Smooth muscle cell (in vitro differentiated cells): ENCODE data around the gene MMADHC. TPM values are rescaled to one million over a fixed set of nuclear protein-coding genes. Genes with fewer than 3 reads are reported as not detected.
A peak's percentile ranks its signal among the peaks of the same experiment; 100 is the strongest.

Source experiments
- DNase-seq: peaks from one replicate; lab custom pipeline; 2025; ENCODE audit not compliant: unreplicated experiment; lab: John Stamatoyannopoulos, UW
- H2AFZ ChIP-seq: fragments of 200-600 bp; sonication (generic); 2 replicates; pipeline ENCODE4 v1.6.0; 2016; ENCODE audit warnings: antibody characterized with exemption, low read depth, mild to moderate bottlenecking
- H3F3A ChIP-seq: fragments of 200-600 bp; sonication (generic); 2 replicates; pipeline ENCODE4 v1.6.0; 2017; ENCODE audit warnings: antibody characterized with exemption, low read depth
- H3K27ac ChIP-seq: fragments of 200-600 bp; sonication (generic); 2 replicates; pipeline ENCODE4 v1.5.1; 2016; ENCODE audit warnings: low read depth, mild to moderate bottlenecking
- H3K27me3 ChIP-seq: fragments of 200-600 bp; sonication (generic); 2 replicates; pipeline ENCODE4 v1.6.1; 2016; ENCODE audit warnings: low read depth, mild to moderate bottlenecking
- H3K36me3 ChIP-seq: fragments of 200-600 bp; sonication (generic); 2 replicates; pipeline ENCODE4 v1.5.1; 2016; ENCODE audit warnings: low read depth
- H3K4me1 ChIP-seq: fragments of 200-600 bp; sonication (generic); 2 replicates; pipeline ENCODE4 v1.5.1; 2016; ENCODE audit warnings: low read depth
- H3K4me2 ChIP-seq: fragments of 200-600 bp; sonication (generic); 2 replicates; pipeline ENCODE4 v1.6.0; 2016; ENCODE audit warnings: mild to moderate bottlenecking
- H3K4me3 ChIP-seq: fragments of 200-600 bp; sonication (generic); 2 replicates; pipeline ENCODE4 v1.5.1; 2016; ENCODE audit warnings: mild to moderate bottlenecking
- H3K79me2 ChIP-seq: fragments of 200-600 bp; sonication (generic); 2 replicates; pipeline ENCODE4 v1.6.0; 2016; ENCODE audit warnings: low read depth, mild to moderate bottlenecking
- H3K9ac ChIP-seq: fragments of 200-600 bp; sonication (generic); 2 replicates; pipeline ENCODE4 v1.6.0; 2016; ENCODE audit warnings: low read depth
- H3K9me3 ChIP-seq: fragments of 200-600 bp; sonication (generic); replicated peaks from 2 replicates; pipeline ENCODE4 v1.5.1; 2016; ENCODE audit warnings: low read depth
- H4K20me1 ChIP-seq: fragments of 200-600 bp; sonication (generic); 2 replicates; pipeline ENCODE4 v1.6.0; 2016; ENCODE audit warnings: low read depth
- CTCF ChIP-seq: fragments of 200-600 bp; sonication (generic); IDR thresholded peaks from 2 replicates; pipeline ENCODE4 v1.5.1; 2017; ENCODE audit warnings: borderline replicate concordance, mild to moderate bottlenecking, antibody characterized with exemption; ENCODE audit not compliant: insufficient read depth, poor library complexity, severe bottlenecking
- WGBS: methylation state at CpG from one replicate; pipeline ENCODE4 v1.1.7; 2016; ENCODE audit warnings: low lambda C conversion rate; 5-methylcytosine and 5-hydroxymethylcytosine counted together
- polyA plus RNA-seq: library from polyadenylated mRNA; unstranded; fragments of >200 nt; fragmentation: Nextera tagmentation; extraction: Ambion mirVana; gene quantifications from 2 replicates; pipeline ENCODE4 v1.2.1, GENCODE V29; 2016
- total RNA-seq: library from RNA; depleted of rRNA; stranded (reverse); fragments of >200 nt; gene quantifications from 2 replicates; pipeline ENCODE4 v1.2.3, GENCODE V29; 2014

Gene MMADHC
- total and polyA plus RNA-seq, 2 experiments from 2014 or later: 141 to 188 TPM

- no peak for DNase-seq
- H3K4me1 ChIP-seq: no peaks in the 10 kb centered on the region
- H2AFZ ChIP-seq: no peak overlapping the region
- no peak for TF ChIP-seq CTCF
- H4K20me1 ChIP-seq: peaks cover 90% of the 10 kb centered on the region
- no peaks in the 10 kb centered on the region for H3K9me3 ChIP-seq
- H3K4me2 ChIP-seq: no peak overlapping the region
- H3F3A ChIP-seq: peaks cover 8% of the 10 kb centered on the region
- no peaks in the 10 kb centered on the region for H3K27me3 ChIP-seq
- H3K27ac ChIP-seq: peak overlapping the region; percentile 8
- no peak overlapping the region for H3K4me3 ChIP-seq
- WGBS: 100% methylated on average over 2 of the region's 2 CpGs
- peaks cover 32% of the 10 kb centered on the region for H3K36me3 ChIP-seq
- H3K9ac ChIP-seq: no peak overlapping the region
- H3K79me2 ChIP-seq: peaks cover 27% of the 10 kb centered on the region
Observed at GRCh38 chr2:149575752-149576151, 11.8 kb downstream of the MMADHC start.

- Histone ChIP-seq H3K4me3 (no peak overlapping the region), H3K4me2 (no peak overlapping the region), H3K79me2 (peaks cover 25% of the 10 kb centered on the region), H3K27me3 (no peaks in the 10 kb centered on the region), H3K9ac (no peak overlapping the region), H3F3A (peaks cover 8% of the 10 kb centered on the region), H3K9me3 (no peaks in the 10 kb centered on the region), H2AFZ (no peak overlapping the region), H3K4me1 (no peaks in the 10 kb centered on the region), H3K36me3 (peaks cover 36% of the 10 kb centered on the region), H4K20me1 (peaks cover 93% of the 10 kb centered on the region), H3K27ac (no peak overlapping the region)
- no peak for TF ChIP-seq CTCF
- no peak for DNase-seq
Observed at GRCh38 chr2:149575277-149575676, 12.3 kb downstream of the MMADHC start.

GRCh38 chr2:149573760-149574159 lies 13.8 kb downstream of the MMADHC start:
- WGBS: 84% methylated on average over 2 of the region's 2 CpGs
- Histone ChIP-seq H3K27me3 (no peaks in the 10 kb centered on the region), H3K27ac (no peak overlapping the region), H4K20me1 (peaks cover 90% of the 10 kb centered on the region), H3K9ac (no peak overlapping the region), H3F3A (peaks cover 16% of the 10 kb centered on the region), H3K9me3 (no peaks in the 10 kb centered on the region), H3K36me3 (peaks cover 42% of the 10 kb centered on the region), H3K4me3 (no peak overlapping the region), H2AFZ (no peak overlapping the region), H3K4me1 (no peaks in the 10 kb centered on the region), H3K79me2 (peaks cover 13% of the 10 kb centered on the region), H3K4me2 (no peak overlapping the region)
- peak; percentile 53 for TF ChIP-seq CTCF
- no peak for DNase-seq

- TF ChIP-seq CTCF: no peak
- 92% methylated on average over 6 of the region's 6 CpGs for WGBS
- no peaks in the 10 kb centered on the region for H3K9me3 ChIP-seq
- H3K36me3 ChIP-seq: peaks cover 44% of the 10 kb centered on the region
- no peak overlapping the region for H2AFZ ChIP-seq
- H3F3A ChIP-seq: peaks cover 20% of the 10 kb centered on the region
- no peaks in the 10 kb centered on the region for H3K27me3 ChIP-seq
- H4K20me1 ChIP-seq: peaks cover 80% of the 10 kb centered on the region
- H3K27ac ChIP-seq: no peak overlapping the region
- no peak overlapping the region for H3K4me2 ChIP-seq
- H3K79me2 ChIP-seq: peaks cover 8% of the 10 kb centered on the region
- no peak overlapping the region for H3K4me3 ChIP-seq
- H3K9ac ChIP-seq: no peak overlapping the region
- no peak for DNase-seq
- no peaks in the 10 kb centered on the region for H3K4me1 ChIP-seq
Observed at GRCh38 chr2:149572102-149572953, 15.2 kb downstream of the MMADHC start.
